Stomach (tissue), 4 donors: Measurements from ENCODE around the gene CENPN.

Source experiments
- CTCF ChIP-seq, 7 experiments: fragments of 450-650 bp in 4 of 7; fragments of 200-600 bp in 3 of 7; sonication (generic) in 3 of 7; IDR thresholded peaks; one replicate each; pipeline ENCODE4 v1.5.1; 2016 to 2019; ENCODE audit warnings: antibody characterized with exemption in 7 of 7, control low read depth in 2 of 7, mild to moderate bottlenecking in 1 of 7
- POLR2A ChIP-seq, 4 donors: fragments of 450-650 bp; IDR thresholded peaks; one replicate each; pipeline ENCODE4 v1.6.1; 2016; ENCODE audit warnings: antibody characterized with exemption in 4 of 4, control low read depth in 2 of 4, mild to moderate bottlenecking in 1 of 4, moderate library complexity in 1 of 4
- POLR2AphosphoS5 ChIP-seq, 3 donors: sonication (generic); formaldehyde crosslinking; IDR thresholded peaks; one replicate each; pipeline ENCODE4 v1.6.1; 2016; ENCODE audit warnings: antibody characterized with exemption in 3 of 3

GRCh38 chr16:81003064-81003463 lies 4.0 kb upstream of the CENPN start:
- TF ChIP-seq CTCF (IDR thresholded peaks at IDR 0.05) (no peak), POLR2AphosphoS5 (IDR thresholded peaks at IDR 0.05) (no peak), POLR2A (IDR thresholded peaks at IDR 0.05) (no peak)
